Spleen (tissue), 13 donors: ENCODE data around the gene KCNC4. TPM values are rescaled to one million over a fixed set of nuclear protein-coding genes. Genes with fewer than 3 reads are reported as not detected.
A peak's percentile ranks its signal among the peaks of the same experiment; 100 is the strongest.

Source experiments
- DNase-seq: peaks from one replicate; pipeline ENCODE4 v3.0.0-alpha.2; 2020
- H3K27ac ChIP-seq, 8 donors: fragments of 200-600 bp; sonication (generic) in 7 of 8; 1 replicate in 4 of 8; 2 replicates in 4 of 8; pipeline versions ENCODE4 v1.5.0 to v1.8.0; 2016 to 2021; ENCODE audit warnings: inconsistent platforms in 4 of 8, mild to moderate bottlenecking in 4 of 8, moderate library complexity in 1 of 8
- H3K27me3 ChIP-seq, 7 donors: fragments of 200-600 bp; sonication (generic) in 6 of 7; replicated peaks in 1 of 7; 1 replicate in 4 of 7; 2 replicates in 3 of 7; pipeline versions ENCODE4 v1.5.0 to v1.8.0; 2016 to 2021; ENCODE audit warnings: inconsistent platforms in 3 of 7, mild to moderate bottlenecking in 1 of 7
- H3K36me3 ChIP-seq, 6 donors: fragments of 200-600 bp; sonication (generic) in 5 of 6; 1 replicate in 4 of 6; 2 replicates in 2 of 6; pipeline versions ENCODE4 v1.5.0 to v1.8.0; 2016 to 2021; ENCODE audit warnings: inconsistent platforms in 2 of 6
- H3K4me1 ChIP-seq, 6 donors: fragments of 200-600 bp; sonication (generic) in 5 of 6; 1 replicate in 3 of 6; 2 replicates in 3 of 6; pipeline versions ENCODE4 v1.5.0 to v1.8.0; 2016 to 2021; ENCODE audit warnings: inconsistent platforms in 3 of 6
- H3K4me3 ChIP-seq, 8 donors: fragments of 200-600 bp; sonication (generic) in 7 of 8; 1 replicate in 4 of 8; 2 replicates in 4 of 8; pipeline versions ENCODE4 v1.5.0 to v1.8.0; 2016 to 2021; ENCODE audit warnings: inconsistent platforms in 4 of 8, mild to moderate bottlenecking in 4 of 8, moderate library complexity in 2 of 8
- H3K9me3 ChIP-seq, 8 donors: fragments of 200-600 bp; sonication (generic) in 7 of 8; 1 replicate in 4 of 8; 2 replicates in 4 of 8; pipeline versions ENCODE4 v1.5.0 to v1.8.0; 2016 to 2021; ENCODE audit warnings: inconsistent platforms in 4 of 8
- POLR2A ChIP-seq, 3 donors: fragments of 450-650 bp; IDR thresholded peaks; one replicate each; pipeline ENCODE4 v1.5.1; 2017; ENCODE audit warnings: antibody characterized with exemption in 3 of 3, mild to moderate bottlenecking in 1 of 3
- POLR2AphosphoS5 ChIP-seq, 3 donors: sonication (generic); formaldehyde crosslinking; IDR thresholded peaks; one replicate each; pipeline ENCODE4 v1.5.1; 2017; ENCODE audit warnings: antibody characterized with exemption in 3 of 3
- WGBS, 5 donors: extraction: QIAGEN DNeasy Blood & Tissue Kit in 3 of 5; methylation state at CpG; one replicate each; pipeline versions ENCODE4 v1.1.5 to v1.1.7; 2013 to 2018; 5-methylcytosine and 5-hydroxymethylcytosine counted together
- intact Hi-C: fragments of 100-400 bp; cut with DNase I; formaldehyde crosslinking; loops from one replicate; pipeline ENCODE4 v1.15.0; 2023; ENCODE audit warnings: low total_unique reads
- long read RNA-seq, 2 donors: transcript quantifications; one replicate each; lab custom pipeline, GENCODE V29; 2026
- polyA plus RNA-seq, 3 donors: library from polyadenylated mRNA; stranded (reverse); fragments of 200-250 nt; gene quantifications; one replicate each; pipeline ENCODE4 v1.2.1, GENCODE V29; 2013
- total RNA-seq, 7 donors: library from RNA; depleted of rRNA in 3 of 7; stranded (reverse); fragments of >200 nt in 3 of 7; fragmentation: NEBNext Ultra II Directional in 4 of 7; extraction: Animal tissue kit (Norgen Biotek cat#: 25700) in 4 of 7; gene quantifications; one replicate each; pipeline versions ENCODE4 v1.1.0 to v1.2.1, GENCODE V29; 2016 to 2021
- TF ChIP-seq, protein P1 (sequence below), 11 experiments: fragments of 200-600 bp in 7 of 11; fragments of 450-650 bp in 4 of 11; sonication (generic) in 4 of 11; IDR thresholded peaks in 8 of 11; conservative IDR thresholded peaks in 3 of 11; 1 replicate in 7 of 11; 2 replicates in 4 of 11; pipeline versions ENCODE4 v1.4.0 to v1.8.0; 2016 to 2021; ENCODE audit warnings: antibody characterized with exemption in 11 of 11, inconsistent platforms in 4 of 11, mild to moderate bottlenecking in 1 of 11
- donor health status: healthy with polysubstance abuse.
- donor health status: DM: no; HTN: no; CAD: no; lungs with moderate emphysema.
- donor health status: DM: no; HTN: no; CAD: no.
- donor health status: Bipolar disorder and iron deficiency.
- donor health status: healthy.
- donor health status: DM: no; HTN: no; CAD: no.
- donor health status: DM: yes; HTN: yes; CAD: no.

Gene KCNC4
- total RNA-seq (10 to 100 TPM in 5 of 7 donors, 1 to 10 TPM in 2; 9.8 to 22.1 (median 14.8) TPM), polyA plus RNA-seq (1 to 10 TPM; 1.4 to 3.7 (median 2.1) TPM)
- long read RNA-seq, donor 1, result 0 reads
- long read RNA-seq, donor 2, full-length matches to known transcripts, result 2 of 2 reads
- long read RNA-seq, donor 2, partial matches to known transcripts, result 0 of 2 reads
- long read RNA-seq, donor 2, other reads (novel, unspliced or antisense), result 0 of 2 reads

DNA sequence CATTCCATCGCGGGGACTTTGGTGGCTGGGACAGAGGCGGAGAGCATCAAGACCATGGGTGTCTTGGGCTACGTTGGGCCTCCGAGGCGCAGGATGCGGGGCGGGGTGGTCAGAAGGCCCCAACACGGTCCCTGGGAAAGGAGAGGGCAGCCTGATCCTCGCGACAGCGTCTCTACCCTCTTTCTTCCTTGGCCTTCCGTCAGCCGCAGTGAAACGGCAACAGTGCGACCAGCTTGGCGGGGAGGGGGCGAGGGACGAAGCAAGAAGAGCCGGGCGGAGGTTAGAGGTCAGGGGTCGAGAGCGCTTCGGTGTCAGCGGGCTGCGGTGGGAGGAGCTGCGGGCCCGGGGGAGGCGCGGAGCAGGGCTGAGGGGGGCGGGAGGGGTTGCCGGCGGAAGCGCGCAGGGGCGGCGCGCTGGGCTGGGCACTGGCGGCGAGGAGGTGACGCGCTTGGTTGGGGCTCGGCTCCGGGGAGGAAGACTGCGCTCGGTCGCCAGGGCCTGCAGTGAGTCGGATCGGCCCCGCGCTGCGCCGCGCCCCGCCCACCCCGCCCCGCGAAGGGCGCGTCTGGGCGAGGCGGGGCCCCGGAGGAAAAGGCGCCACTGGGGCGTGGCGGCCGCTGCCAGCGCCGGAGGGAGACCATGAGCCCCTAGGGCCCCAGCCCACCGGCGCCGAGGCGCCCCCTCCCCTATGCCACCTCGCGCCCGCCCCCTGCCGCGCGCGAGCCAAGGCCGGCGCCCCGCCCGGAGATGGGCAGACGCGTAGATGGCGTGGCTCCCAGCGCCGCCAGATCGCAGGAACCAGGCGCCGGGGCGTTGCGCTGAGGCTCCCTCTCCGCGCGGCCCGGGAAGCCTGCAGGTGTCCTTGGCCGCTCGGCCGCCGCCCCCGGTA lies at the start of gene KCNC4:
KCNC4 (plus strand) TSS at position 600 of the 889 bp plus-strand sequence. CDS start 1,186 bp downstream, outside the sequence.
- TF ChIP-seq POLR2AphosphoS5 (IDR thresholded peaks at IDR 0.05), result peak in 2 of 3 donors; percentile 77 to 78
- TF ChIP-seq POLR2A (IDR thresholded peaks at IDR 0.05), result peak in 1 of 3 donors; percentile 9
- TF ChIP-seq, protein P1, sequence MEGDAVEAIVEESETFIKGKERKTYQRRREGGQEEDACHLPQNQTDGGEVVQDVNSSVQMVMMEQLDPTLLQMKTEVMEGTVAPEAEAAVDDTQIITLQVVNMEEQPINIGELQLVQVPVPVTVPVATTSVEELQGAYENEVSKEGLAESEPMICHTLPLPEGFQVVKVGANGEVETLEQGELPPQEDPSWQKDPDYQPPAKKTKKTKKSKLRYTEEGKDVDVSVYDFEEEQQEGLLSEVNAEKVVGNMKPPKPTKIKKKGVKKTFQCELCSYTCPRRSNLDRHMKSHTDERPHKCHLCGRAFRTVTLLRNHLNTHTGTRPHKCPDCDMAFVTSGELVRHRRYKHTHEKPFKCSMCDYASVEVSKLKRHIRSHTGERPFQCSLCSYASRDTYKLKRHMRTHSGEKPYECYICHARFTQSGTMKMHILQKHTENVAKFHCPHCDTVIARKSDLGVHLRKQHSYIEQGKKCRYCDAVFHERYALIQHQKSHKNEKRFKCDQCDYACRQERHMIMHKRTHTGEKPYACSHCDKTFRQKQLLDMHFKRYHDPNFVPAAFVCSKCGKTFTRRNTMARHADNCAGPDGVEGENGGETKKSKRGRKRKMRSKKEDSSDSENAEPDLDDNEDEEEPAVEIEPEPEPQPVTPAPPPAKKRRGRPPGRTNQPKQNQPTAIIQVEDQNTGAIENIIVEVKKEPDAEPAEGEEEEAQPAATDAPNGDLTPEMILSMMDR (IDR thresholded peaks at IDR 0.05 in 8 of 11, conservative IDR thresholded peaks at IDR 0.05 in 3 of 11), result peak in 5 of 11 experiments; percentile 8 to 47 (median 16)
- intact Hi-C loops, result loop anchor here (10.0 kb wide), 1 partner anchor 285 kb away; no protein-coding TSS in a partner anchor
- WGBS, 5 donors, result 2 to 12% (median 3%) methylated on average over 18 to 103 of the region's 103 CpGs
- peaks cover 0 to 22% (median 5%) of the 10 kb centered on the region in 7 donors for H3K27me3 ChIP-seq
- peak within 1 kb of the TSS; percentile 70 to 92 (median 82) for H3K4me3 ChIP-seq
- DNase-seq, result peak; percentile 98
- no peaks in the 10 kb centered on the region for H3K9me3 ChIP-seq
- no peaks in the 10 kb centered on the region for H3K36me3 ChIP-seq
- H3K4me1 ChIP-seq, result peaks cover 23 to 70% (median 52%) of the 10 kb centered on the region in 6 donors
- peak within 1 kb of the TSS; percentile 73 to 97 (median 92) for H3K27ac ChIP-seq

- no peak for TF ChIP-seq POLR2AphosphoS5 (IDR thresholded peaks at IDR 0.05)
- TF ChIP-seq, protein P1 (IDR thresholded peaks at IDR 0.05 in 8 of 11, conservative IDR thresholded peaks at IDR 0.05 in 3 of 11), result no peak
- no peak for TF ChIP-seq POLR2A (IDR thresholded peaks at IDR 0.05)
- DNase-seq, result no peak
- no peak overlapping the region for H3K27ac ChIP-seq
- intact Hi-C loops, result no loop called here
- peaks cover 0 to 8% (median 0%) of the 10 kb centered on the region in 8 donors for H3K9me3 ChIP-seq
- 44 to 51% (median 46%) methylated on average over 10 of the region's 10 CpGs for WGBS, 5 donors
- H3K4me3 ChIP-seq, result no peak overlapping the region
- no peaks in the 10 kb centered on the region for H3K4me1 ChIP-seq
- H3K27me3 ChIP-seq, result peaks cover 0 to 48% (median 10%) of the 10 kb centered on the region in 7 donors
- no peaks in the 10 kb centered on the region for H3K36me3 ChIP-seq
Observed at GRCh38 chr1:110160538-110161100, 49.5 kb upstream of the KCNC4 start.

DNA sequence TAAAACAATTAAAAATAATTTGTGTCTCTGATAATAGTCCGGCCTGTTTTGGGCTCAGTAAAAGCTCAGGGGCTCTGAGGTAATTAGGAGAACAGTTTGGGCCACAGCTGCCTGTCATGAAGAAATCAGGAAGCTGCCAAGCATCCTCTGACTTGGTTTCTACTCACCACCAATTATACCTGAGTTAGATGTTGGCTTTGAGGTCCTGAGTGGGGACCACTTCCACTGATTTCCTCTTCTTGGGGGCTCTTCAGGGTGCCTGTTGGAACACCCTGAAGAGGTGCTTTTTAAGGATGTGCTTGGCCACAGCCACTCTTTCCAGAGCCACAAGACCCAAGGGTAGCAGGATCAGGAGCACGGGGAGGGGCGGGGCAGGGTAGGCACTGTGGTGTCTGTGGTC lies 48.9 kb upstream of the KCNC4 start:
- TF ChIP-seq, protein P1 (IDR thresholded peaks at IDR 0.05 in 8 of 11, conservative IDR thresholded peaks at IDR 0.05 in 3 of 11), result no peak
- TF ChIP-seq POLR2AphosphoS5 (IDR thresholded peaks at IDR 0.05) (no peak), POLR2A (IDR thresholded peaks at IDR 0.05) (no peak)
- Histone ChIP-seq H3K27me3 (peaks cover 0 to 43% (median 5%) of the 10 kb centered on the region in 7 donors), H3K27ac (no peak overlapping the region), H3K4me1 (no peaks in the 10 kb centered on the region), H3K9me3 (peaks cover 0 to 8% (median 0%) of the 10 kb centered on the region in 8 donors), H3K4me3 (no peak overlapping the region), H3K36me3 (no peaks in the 10 kb centered on the region)
- 74 to 92% (median 89%) methylated on average over 3 of the region's 3 CpGs for WGBS, 5 donors
- DNase-seq, result no peak
- intact Hi-C loops, result no loop called here
